Caco-2 (cell line): ENCODE measurements around the gene DLK1. TPM values are rescaled to one million over a fixed set of nuclear protein-coding genes. Genes with fewer than 3 reads are reported as not detected.

Experiments used
- BruUV-seq: library from RNA; stranded (reverse); fragments of 400-500 nt; replicated peaks from 2 replicates; lab custom pipeline; 2021; lab: Mats Ljungman, UMichigan
- CTCF ChIA-PET: fragments of 300-600 bp; sonication (Branson Sonifier 250); formaldehyde crosslinking; loops from one replicate; lab custom pipeline; 2022; ENCODE audit warnings: antibody characterized with exemption; lab: Charles Lee
- POLR2A ChIA-PET: fragments of 300-600 bp; sonication (Branson Sonifier 250); formaldehyde crosslinking; loops from one replicate; lab custom pipeline; 2022; ENCODE audit warnings: antibody characterized with exemption; lab: Charles Lee
- DNase-seq, 2 experiments: peaks; one replicate each; pipeline versions ENCODE4 v3.0.0 to v3.0.0-alpha.2; 2020 to 2022
- H3K27me3 ChIP-seq: replicated peaks from 2 replicates; pipeline ENCODE4 v1.6.0; 2011; ENCODE audit warnings: low read length; ENCODE audit not compliant: control insufficient read depth, insufficient read depth
- H3K36me3 ChIP-seq: 2 replicates; pipeline ENCODE4 v1.5.1; 2011; ENCODE audit warnings: low read length; ENCODE audit not compliant: control insufficient read depth, insufficient read depth
- H3K4me1 ChIP-seq: fragments of 250-450 bp; sonication (Bioruptor Pico); 2 replicates; pipeline ENCODE4 v1.5.1; 2020; ENCODE audit warnings: mild to moderate bottlenecking
- H3K4me3 ChIP-seq: 2 replicates; pipeline ENCODE4 v1.5.1; 2011; ENCODE audit warnings: low read depth, mild to moderate bottlenecking, control low read depth, low read length
- H3K9me3 ChIP-seq: fragments of 250-450 bp; sonication (Bioruptor Pico); 2 replicates; pipeline ENCODE4 v1.5.1; 2020; ENCODE audit warnings: mild to moderate bottlenecking, moderate library complexity
- H3K27ac Mint-ChIP-seq: one replicate; pipeline ENCODE4 v1.8.0; 2022; ENCODE audit warnings: mixed read lengths; ENCODE audit not compliant: unreplicated experiment
- H3K27me3 Mint-ChIP-seq: one replicate; pipeline ENCODE4 v1.8.0; 2022; ENCODE audit warnings: mixed read lengths; ENCODE audit not compliant: insufficient read depth, unreplicated experiment
- H3K36me3 Mint-ChIP-seq: one replicate; pipeline ENCODE4 v1.8.0; 2022; ENCODE audit warnings: mild to moderate bottlenecking, mixed read lengths; ENCODE audit not compliant: insufficient read depth, unreplicated experiment
- H3K4me1 Mint-ChIP-seq: one replicate; pipeline ENCODE4 v1.8.0; 2022; ENCODE audit warnings: low read depth, mixed read lengths; ENCODE audit not compliant: unreplicated experiment
- H3K4me3 Mint-ChIP-seq: one replicate; pipeline ENCODE4 v1.8.0; 2022; ENCODE audit warnings: mild to moderate bottlenecking, moderate library complexity, mixed read lengths; ENCODE audit not compliant: unreplicated experiment
- H3K9me3 Mint-ChIP-seq: one replicate; pipeline ENCODE4 v1.8.0; 2022; ENCODE audit warnings: mixed read lengths; ENCODE audit not compliant: unreplicated experiment
- CTCF ChIP-seq, 2 experiments: fragments of 200-600 bp in 1 of 2; IDR thresholded peaks; 1 replicate in 1 of 2; 2 replicates in 1 of 2; pipeline versions ENCODE4 v1.5.1 to v1.8.0; 2011 to 2022; ENCODE audit warnings: antibody characterized with exemption in 1 of 2, control low read depth in 1 of 2, inconsistent platforms in 1 of 2, low read depth in 1 of 2, low read length in 1 of 2, mild to moderate bottlenecking in 1 of 2, moderate library complexity in 1 of 2; ENCODE audit not compliant: insufficient read depth in 1 of 2, severe bottlenecking in 1 of 2, unreplicated experiment in 1 of 2
- intact Hi-C: fragments of 100-400 bp; cut with micrococcal nuclease; formaldehyde crosslinking; loops from one replicate; pipeline ENCODE4 v1.10.0; 2022; ENCODE audit not compliant: unreplicated experiment
- total RNA-seq: library from RNA; stranded (reverse); gene quantifications from 2 replicates; pipeline ENCODE4 v1.2.3, GENCODE V29; 2022

DLK1 gene
- total RNA-seq, 1 experiment from 2014 or later: not detected

- POLR2A ChIA-PET: no interaction called here
- TF ChIP-seq CTCF (IDR thresholded peaks at IDR 0.05; ENCODE audit: insufficient read depth in 1 of 2, low read depth in 1 of 2, low read length in 1 of 2, severe bottlenecking in 1 of 2, unreplicated experiment in 1 of 2): no peak
- Mint-ChIP-seq H3K9me3 (no peaks in the 10 kb centered on the region), H3K4me3 (no peak overlapping the region), H3K27ac (no peak overlapping the region), H3K27me3 (peaks cover 9% of the 10 kb centered on the region), H3K36me3 (no peaks in the 10 kb centered on the region), H3K4me1 (no peaks in the 10 kb centered on the region)
- DNase-seq: no peak
- H3K27me3 ChIP-seq: no peaks in the 10 kb centered on the region
- no peaks in the 10 kb centered on the region for H3K9me3 ChIP-seq
- CTCF ChIA-PET: no interaction called here
- no peaks in the 10 kb centered on the region for H3K36me3 ChIP-seq
- no TSS peak for BruUV-seq
- H3K4me1 ChIP-seq: no peaks in the 10 kb centered on the region
- no peak overlapping the region for H3K4me3 ChIP-seq
- intact Hi-C loops: no loop called here
Observed at GRCh38 chr14:100729982-100730381, 3.3 kb downstream of the DLK1 start.

GRCh38 chr14:100730581-100730980 is 3.9 kb downstream of the DLK1 start:
- Histone ChIP-seq H3K4me3 (no peak overlapping the region), H3K36me3 (no peaks in the 10 kb centered on the region), H3K27me3 (no peaks in the 10 kb centered on the region), H3K4me1 (no peaks in the 10 kb centered on the region), H3K9me3 (no peaks in the 10 kb centered on the region)
- H3K4me1 Mint-ChIP-seq: no peaks in the 10 kb centered on the region
- H3K36me3 Mint-ChIP-seq: no peaks in the 10 kb centered on the region
- POLR2A ChIA-PET: no interaction called here
- TF ChIP-seq CTCF (IDR thresholded peaks at IDR 0.05; ENCODE audit: insufficient read depth in 1 of 2, low read depth in 1 of 2, low read length in 1 of 2, severe bottlenecking in 1 of 2, unreplicated experiment in 1 of 2): no peak
- CTCF ChIA-PET: no interaction called here
- intact Hi-C loops: no loop called here
- H3K4me3 Mint-ChIP-seq: no peak overlapping the region
- no TSS peak for BruUV-seq
- no peak overlapping the region for H3K27ac Mint-ChIP-seq
- DNase-seq: no peak
- H3K27me3 Mint-ChIP-seq: peaks cover 9% of the 10 kb centered on the region
- H3K9me3 Mint-ChIP-seq: no peaks in the 10 kb centered on the region

GRCh38 chr14:100731011-100731670 is 4.4 kb downstream of the DLK1 start:
- H3K9me3 Mint-ChIP-seq: no peaks in the 10 kb centered on the region
- no peak overlapping the region for H3K4me3 Mint-ChIP-seq
- no peaks in the 10 kb centered on the region for H3K36me3 Mint-ChIP-seq

More at GRCh38 chr14:100731011-100731670, 4.4 kb downstream of the DLK1 start:
- Histone ChIP-seq H3K36me3 (no peaks in the 10 kb centered on the region), H3K4me3 (no peak overlapping the region), H3K4me1 (no peaks in the 10 kb centered on the region), H3K27me3 (no peaks in the 10 kb centered on the region), H3K9me3 (no peaks in the 10 kb centered on the region)
- BruUV-seq: no TSS peak
- intact Hi-C loops: no loop called here
- Mint-ChIP-seq H3K4me1 (no peaks in the 10 kb centered on the region), H3K27ac (no peak overlapping the region), H3K27me3 (peaks cover 9% of the 10 kb centered on the region)
- CTCF ChIA-PET: no interaction called here
- TF ChIP-seq CTCF (IDR thresholded peaks at IDR 0.05; ENCODE audit: insufficient read depth in 1 of 2, low read depth in 1 of 2, low read length in 1 of 2, severe bottlenecking in 1 of 2, unreplicated experiment in 1 of 2): no peak
- no peak for DNase-seq
- POLR2A ChIA-PET: no interaction called here
